Neural progenitor cell (in vitro differentiated cells): Measurements from ENCODE around the gene CADM1. TPM values are rescaled to one million over a fixed set of nuclear protein-coding genes. Genes with fewer than 3 reads are reported as not detected.

Experiments used
- DNase-seq: peaks from one replicate; pipeline ENCODE4 v3.0.0-alpha.2; 2016; ENCODE audit warnings: low spot score
- H2AFZ ChIP-seq: fragments of 200-600 bp; sonication (generic); replicated peaks from 2 replicates; pipeline ENCODE4 v1.6.1; 2016; ENCODE audit warnings: antibody characterized with exemption
- H3F3A ChIP-seq: fragments of 200-600 bp; sonication (generic); 2 replicates; pipeline ENCODE4 v1.6.1; 2016; ENCODE audit warnings: antibody characterized with exemption, low read depth
- H3K27ac ChIP-seq: fragments of 200-600 bp; sonication (generic); 2 replicates; pipeline ENCODE4 v1.5.1; 2016; ENCODE audit warnings: mild to moderate bottlenecking
- H3K27me3 ChIP-seq: fragments of 200-600 bp; sonication (generic); 2 replicates; pipeline ENCODE4 v1.6.1; 2016; ENCODE audit warnings: mild to moderate bottlenecking, moderate library complexity
- H3K36me3 ChIP-seq: fragments of 200-600 bp; sonication (generic); 2 replicates; pipeline ENCODE4 v1.5.1; 2016
- H3K4me1 ChIP-seq: fragments of 200-600 bp; sonication (generic); 2 replicates; pipeline ENCODE4 v1.6.1; 2016; ENCODE audit warnings: mixed run types
- H3K4me2 ChIP-seq: fragments of 200-600 bp; sonication (generic); 2 replicates; pipeline ENCODE4 v1.6.1; 2016
- H3K4me3 ChIP-seq: fragments of 200-600 bp; sonication (generic); 2 replicates; pipeline ENCODE4 v1.5.1; 2016
- H3K79me2 ChIP-seq: fragments of 200-600 bp; sonication (generic); 2 replicates; pipeline ENCODE4 v1.6.1; 2016; ENCODE audit warnings: low read depth
- H3K9ac ChIP-seq: fragments of 200-600 bp; sonication (generic); 2 replicates; pipeline ENCODE4 v1.6.1; 2016
- H3K9me3 ChIP-seq: fragments of 200-600 bp; sonication (generic); 2 replicates; pipeline ENCODE4 v1.5.1; 2016; ENCODE audit warnings: low read depth
- H4K20me1 ChIP-seq: fragments of 200-600 bp; sonication (generic); 2 replicates; pipeline ENCODE4 v1.6.1; 2016; ENCODE audit warnings: low read depth
- H3K27ac Mint-ChIP-seq: 3 replicates; pipeline ENCODE4 v1.8.0; 2021; ENCODE audit warnings: mixed read lengths
- H3K27me3 Mint-ChIP-seq: 2 replicates; pipeline ENCODE4 v1.8.0; 2022; ENCODE audit warnings: low read depth, mild to moderate bottlenecking, inconsistent platforms, moderate library complexity, mixed read lengths; ENCODE audit not compliant: insufficient read depth
- H3K36me3 Mint-ChIP-seq: 3 replicates; pipeline ENCODE4 v1.8.0; 2021; ENCODE audit warnings: mixed read lengths
- H3K4me1 Mint-ChIP-seq: 3 replicates; pipeline ENCODE4 v1.8.0; 2021; ENCODE audit warnings: mixed read lengths
- H3K4me3 Mint-ChIP-seq: 3 replicates; pipeline ENCODE4 v1.8.0; 2021; ENCODE audit warnings: mild to moderate bottlenecking, moderate library complexity, mixed read lengths
- H3K9me3 Mint-ChIP-seq: 3 replicates; pipeline ENCODE4 v1.8.0; 2020; ENCODE audit warnings: mixed read lengths
- EZH2 ChIP-seq: fragments of 200-600 bp; sonication (generic); IDR thresholded peaks from 2 replicates; pipeline ENCODE4 v1.6.1; 2017; ENCODE audit warnings: antibody characterized with exemption, mild to moderate bottlenecking, moderate library complexity
- EZH2phosphoT487 ChIP-seq: fragments of 200-600 bp; sonication (generic); IDR thresholded peaks from 2 replicates; pipeline ENCODE4 v1.6.1; 2017; ENCODE audit warnings: antibody characterized with exemption
- total RNA-seq: library from RNA; depleted of rRNA; stranded (reverse); fragments of >200 nt; gene quantifications from 2 replicates; pipeline ENCODE4 v1.2.3, GENCODE V29; 2015; ENCODE audit warnings: low replicate concordance
- TF ChIP-seq, protein P1 (sequence below): fragments of 200-600 bp; sonication (generic); IDR thresholded peaks from 2 replicates; pipeline ENCODE4 v1.5.1; 2017; ENCODE audit warnings: antibody characterized with exemption, mild to moderate bottlenecking

Gene CADM1
- total RNA-seq, 1 donor from 2014 or later, result 123 TPM

DNA sequence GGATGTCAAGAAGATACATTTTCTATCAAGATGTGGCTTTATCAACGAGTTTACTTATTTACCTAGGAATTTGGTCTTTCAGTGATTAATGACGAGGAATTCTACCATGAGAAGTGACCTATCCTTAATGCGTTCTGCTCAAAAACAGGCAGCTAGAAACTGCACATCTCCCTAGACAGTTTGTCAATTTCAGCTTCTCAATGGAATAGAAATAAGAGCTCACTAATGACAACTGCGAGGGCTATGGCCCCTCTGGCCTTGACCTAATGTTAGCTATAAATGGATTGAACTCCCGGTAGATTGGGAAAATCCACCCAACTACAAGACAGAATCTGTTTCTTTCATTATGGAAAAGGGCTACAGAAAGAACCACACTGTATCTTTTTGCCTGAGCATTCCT, 223.4 kb downstream of the CADM1 start:
- Histone ChIP-seq H3K9me3 (no peaks in the 10 kb centered on the region), H3K79me2 (no peaks in the 10 kb centered on the region), H3F3A (no peaks in the 10 kb centered on the region), H3K4me1 (peaks cover 26% of the 10 kb centered on the region), H3K36me3 (no peaks in the 10 kb centered on the region), H3K27ac (no peak overlapping the region), H3K9ac (no peak overlapping the region), H4K20me1 (peaks cover 8% of the 10 kb centered on the region), H3K4me3 (no peak overlapping the region), H3K4me2 (no peak overlapping the region), H2AFZ (no peak overlapping the region), H3K27me3 (no peaks in the 10 kb centered on the region)
- Mint-ChIP-seq H3K4me3 (no peak overlapping the region), H3K36me3 (peaks cover 3% of the 10 kb centered on the region), H3K27me3 (no peaks in the 10 kb centered on the region), H3K9me3 (no peaks in the 10 kb centered on the region), H3K27ac (no peak overlapping the region), H3K4me1 (peaks cover 27% of the 10 kb centered on the region)
- DNase-seq, result no peak
- TF ChIP-seq EZH2phosphoT487 (no peak), EZH2 (no peak)
- TF ChIP-seq, protein P1, sequence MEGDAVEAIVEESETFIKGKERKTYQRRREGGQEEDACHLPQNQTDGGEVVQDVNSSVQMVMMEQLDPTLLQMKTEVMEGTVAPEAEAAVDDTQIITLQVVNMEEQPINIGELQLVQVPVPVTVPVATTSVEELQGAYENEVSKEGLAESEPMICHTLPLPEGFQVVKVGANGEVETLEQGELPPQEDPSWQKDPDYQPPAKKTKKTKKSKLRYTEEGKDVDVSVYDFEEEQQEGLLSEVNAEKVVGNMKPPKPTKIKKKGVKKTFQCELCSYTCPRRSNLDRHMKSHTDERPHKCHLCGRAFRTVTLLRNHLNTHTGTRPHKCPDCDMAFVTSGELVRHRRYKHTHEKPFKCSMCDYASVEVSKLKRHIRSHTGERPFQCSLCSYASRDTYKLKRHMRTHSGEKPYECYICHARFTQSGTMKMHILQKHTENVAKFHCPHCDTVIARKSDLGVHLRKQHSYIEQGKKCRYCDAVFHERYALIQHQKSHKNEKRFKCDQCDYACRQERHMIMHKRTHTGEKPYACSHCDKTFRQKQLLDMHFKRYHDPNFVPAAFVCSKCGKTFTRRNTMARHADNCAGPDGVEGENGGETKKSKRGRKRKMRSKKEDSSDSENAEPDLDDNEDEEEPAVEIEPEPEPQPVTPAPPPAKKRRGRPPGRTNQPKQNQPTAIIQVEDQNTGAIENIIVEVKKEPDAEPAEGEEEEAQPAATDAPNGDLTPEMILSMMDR, result no peak

DNA sequence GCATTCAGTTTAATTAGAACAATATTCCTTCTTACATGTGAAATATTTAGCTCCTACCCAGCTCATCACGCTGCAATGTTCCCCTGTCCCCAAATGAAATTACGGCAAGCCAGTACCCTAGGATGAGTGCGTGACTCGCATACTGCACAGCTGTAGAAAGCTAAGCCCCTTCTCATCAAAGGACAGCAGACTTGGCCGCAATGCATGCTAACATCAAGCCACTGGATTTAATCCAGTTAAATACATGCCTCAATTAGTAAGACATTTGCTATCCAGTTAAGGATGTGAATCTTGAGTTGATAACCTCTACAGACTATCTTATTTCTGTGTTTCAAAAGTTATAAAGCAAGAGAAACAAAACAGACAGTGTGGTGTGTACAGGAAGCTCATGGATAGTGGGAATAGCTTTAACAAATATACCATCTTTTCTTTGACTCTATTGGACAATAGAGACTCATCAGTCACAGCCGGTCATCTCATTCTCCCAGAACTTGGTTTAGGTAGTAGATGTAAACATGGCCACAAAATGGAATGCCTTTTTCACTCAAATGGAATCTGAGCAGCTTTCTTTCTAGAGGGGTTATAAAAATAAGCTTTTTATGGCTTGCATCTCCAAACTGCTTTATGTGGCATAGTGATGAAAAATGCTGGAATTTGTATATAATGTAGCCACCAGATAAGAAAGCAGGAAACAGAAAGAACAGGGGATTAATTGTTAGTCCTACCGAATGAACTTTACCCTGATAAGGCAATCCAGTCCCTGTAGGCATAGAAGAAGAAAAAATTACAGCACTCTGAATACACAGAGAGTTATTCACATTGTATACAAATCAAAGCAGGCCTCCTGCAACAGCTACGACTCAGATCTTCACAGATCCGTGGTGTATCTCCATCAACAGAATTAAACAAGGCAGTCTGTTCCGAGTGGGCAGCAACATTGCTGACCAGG, 224.1 kb downstream of the CADM1 start:
- Histone ChIP-seq H3K9ac (no peak overlapping the region), H3K9me3 (no peaks in the 10 kb centered on the region), H2AFZ (no peak overlapping the region), H3K4me1 (peaks cover 25% of the 10 kb centered on the region), H3F3A (no peaks in the 10 kb centered on the region), H3K27me3 (no peaks in the 10 kb centered on the region), H3K4me2 (no peak overlapping the region), H3K27ac (no peak overlapping the region), H3K36me3 (no peaks in the 10 kb centered on the region), H3K4me3 (no peak overlapping the region), H3K79me2 (no peaks in the 10 kb centered on the region), H4K20me1 (peaks cover 6% of the 10 kb centered on the region)
- Mint-ChIP-seq H3K9me3 (no peaks in the 10 kb centered on the region), H3K27me3 (no peaks in the 10 kb centered on the region), H3K4me3 (no peak overlapping the region), H3K4me1 (peaks cover 24% of the 10 kb centered on the region), H3K36me3 (peaks cover 3% of the 10 kb centered on the region), H3K27ac (no peak overlapping the region)
- DNase-seq, result no peak
- TF ChIP-seq, protein P1, result no peak
- TF ChIP-seq EZH2 (no peak), EZH2phosphoT487 (no peak)

DNA sequence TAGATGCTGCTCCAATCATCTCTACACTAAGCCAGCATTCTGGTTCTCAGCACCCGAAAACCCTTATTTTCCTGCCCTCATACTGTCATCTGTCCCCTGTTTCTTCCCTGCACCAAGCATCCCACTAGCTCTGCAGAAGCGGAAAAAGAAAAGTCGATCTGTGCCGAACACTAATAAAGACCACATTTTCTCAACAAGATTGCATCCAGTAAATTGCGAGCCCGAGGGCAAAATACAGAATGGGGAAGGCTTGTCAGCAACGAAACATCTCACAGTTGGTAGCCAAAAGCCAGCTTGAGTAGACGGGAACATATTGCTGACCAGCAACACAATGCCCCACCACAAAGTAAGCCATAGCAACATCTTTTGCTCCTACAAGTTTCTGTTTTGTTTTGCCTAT, 227.4 kb downstream of the CADM1 start:
- Histone ChIP-seq H3F3A (no peaks in the 10 kb centered on the region), H3K4me2 (no peak overlapping the region), H3K27me3 (no peaks in the 10 kb centered on the region), H3K36me3 (no peaks in the 10 kb centered on the region), H3K9ac (no peak overlapping the region), H3K9me3 (no peaks in the 10 kb centered on the region), H3K27ac (no peak overlapping the region), H3K4me1 (peaks cover 15% of the 10 kb centered on the region), H4K20me1 (no peaks in the 10 kb centered on the region), H3K4me3 (no peak overlapping the region), H3K79me2 (no peaks in the 10 kb centered on the region), H2AFZ (no peak overlapping the region)
- Mint-ChIP-seq H3K9me3 (no peaks in the 10 kb centered on the region), H3K4me1 (peaks cover 6% of the 10 kb centered on the region), H3K36me3 (peaks cover 3% of the 10 kb centered on the region), H3K27me3 (no peaks in the 10 kb centered on the region), H3K4me3 (no peak overlapping the region), H3K27ac (no peak overlapping the region)
- TF ChIP-seq EZH2, result no peak
- TF ChIP-seq EZH2phosphoT487, result no peak
- TF ChIP-seq, protein P1, result no peak
- no peak for DNase-seq
